Tibial nerve (tissue), 3 donors: ENCODE results near the gene CYP11A1.

Experiments
- EP300 ChIP-seq, 2 donors: sonication (generic); formaldehyde crosslinking; IDR thresholded peaks; one replicate each; pipeline ENCODE4 v1.6.1; 2017; ENCODE audit warnings: antibody characterized with exemption in 2 of 2, mild to moderate bottlenecking in 1 of 2
- POLR2A ChIP-seq, 2 donors: fragments of 450-650 bp; IDR thresholded peaks; one replicate each; pipeline ENCODE4 v1.6.1; 2017; ENCODE audit warnings: antibody characterized with exemption in 2 of 2, mild to moderate bottlenecking in 2 of 2, moderate library complexity in 2 of 2

DNA sequence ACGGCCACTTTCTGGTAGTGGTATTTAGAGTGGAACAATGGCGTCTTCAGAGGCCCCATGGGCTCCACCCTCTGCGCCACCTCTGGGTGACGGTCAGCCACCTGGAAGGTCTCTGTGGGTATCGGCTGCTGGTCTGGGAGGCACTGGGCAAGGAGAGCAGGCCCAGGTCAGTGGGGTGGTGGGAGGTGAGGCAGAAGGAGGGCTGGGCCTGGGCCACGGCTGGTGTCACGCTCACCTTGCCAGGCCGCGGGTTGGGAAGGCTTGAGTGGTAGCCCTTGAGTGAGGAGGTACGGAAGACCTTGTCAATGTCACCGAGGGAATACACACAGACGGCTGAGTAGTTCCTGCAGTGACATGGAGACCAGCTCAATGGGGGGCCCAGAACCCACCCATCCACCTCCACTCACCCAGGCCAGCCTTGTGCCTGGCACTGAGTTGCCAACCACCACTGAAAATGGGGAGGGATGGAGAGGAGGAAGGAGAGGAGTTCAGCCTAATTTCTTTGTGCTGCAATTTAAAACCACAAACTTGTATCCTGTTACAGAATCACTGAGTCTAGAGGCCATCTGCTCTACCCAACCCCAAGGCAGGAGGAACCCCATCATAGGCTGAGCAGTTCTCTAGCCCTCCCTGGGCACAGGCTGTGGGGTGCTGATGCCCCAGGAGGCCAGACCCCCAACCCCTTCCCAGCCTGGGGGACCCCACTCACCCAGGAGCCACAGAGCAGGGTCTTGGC lies 47.3 kb upstream of the CYP11A1 start:
- no peak for TF ChIP-seq POLR2A (IDR thresholded peaks at IDR 0.05)
- no peak for TF ChIP-seq EP300 (IDR thresholded peaks at IDR 0.05)
